HepG2 (cell line): ENCODE results near the gene PEX5L. TPM values are rescaled to one million over a fixed set of nuclear protein-coding genes. Genes with fewer than 3 reads are reported as not detected.

ENCODE experiments used
- ATAC-seq: fragments of 200-7000 bp; cut with Tn5 transposase; 3 replicates; pipeline ENCODE4 v1.9.1; 2020; ENCODE audit warnings: mild to moderate bottlenecking, moderate library complexity
- BruUV-seq: library from RNA; stranded (reverse); fragments of 400-500 nt; replicated peaks from 2 replicates; lab custom pipeline; 2021; lab: Mats Ljungman, UMichigan
- CTCF ChIA-PET: fragments of 300-600 bp; formaldehyde crosslinking; extraction: SDS; loops from one replicate; lab custom pipeline; 2021; ENCODE audit warnings: low total read pairs, inconsistent platforms, low intra/inter-chr PET ratio; lab: Yijun Ruan, JAX
- POLR2A ChIA-PET: fragments of 350-600 bp; sonication (Branson Sonifier 250); formaldehyde crosslinking; loops from one replicate; lab custom pipeline; 2020; ENCODE audit warnings: antibody characterized with exemption, inconsistent platforms; lab: Yijun Ruan, JAX
- DNase-seq: peaks from one replicate; pipeline ENCODE4 v3.0.0-alpha.2; 2015; ENCODE audit warnings: low spot score
- FAIRE-seq: peaks from 3 replicates; lab custom pipeline; 2011; peaks lifted over from hg19 to GRCh38; lab: Jason Lieb, UNC
- H2AFZ ChIP-seq: one replicate; pipeline ENCODE4 v1.6.1; 2011; ENCODE audit warnings: low read length, inconsistent platforms
- H3K27ac ChIP-seq: fragments of 300-600 bp; 3 replicates; pipeline ENCODE4 v1.8.0; 2011; ENCODE audit warnings: mixed run types, mild to moderate bottlenecking, mixed read lengths, low read length, inconsistent platforms; ENCODE audit not compliant: insufficient read depth; ENCODE audit errors: extremely low read length
- H3K27me3 ChIP-seq, 2 experiments: fragments of 200-600 bp in 1 of 2; 2 replicates in 1 of 2; 3 replicates in 1 of 2; pipeline versions ENCODE4 v1.6.0 to v1.8.0; 2011; ENCODE audit warnings: low read length in 2 of 2, mild to moderate bottlenecking in 2 of 2, moderate library complexity in 2 of 2, inconsistent platforms in 1 of 2; ENCODE audit not compliant: insufficient read depth in 2 of 2, control insufficient read depth in 1 of 2
- H3K36me3 ChIP-seq, 2 experiments: fragments of 200-600 bp in 1 of 2; replicated peaks in 1 of 2; 2 replicates in 1 of 2; 3 replicates in 1 of 2; pipeline versions ENCODE4 v1.5.1 to v1.8.0; 2011; ENCODE audit warnings: low read length in 2 of 2, inconsistent platforms in 1 of 2; ENCODE audit not compliant: insufficient read depth in 2 of 2, control insufficient read depth in 1 of 2
- H3K4me1 ChIP-seq: 2 replicates; pipeline ENCODE4 v1.5.1; 2012; ENCODE audit warnings: low read length, inconsistent platforms; ENCODE audit not compliant: insufficient read depth
- H3K4me2 ChIP-seq: 2 replicates; pipeline ENCODE4 v1.6.0; 2011; ENCODE audit warnings: low read depth, low read length, inconsistent platforms
- H3K4me3 ChIP-seq, 3 experiments: fragments of 200-600 bp in 1 of 3; sonication (generic), shearing (Covaris generic) in 1 of 3; replicated peaks in 1 of 3; 2 replicates each; pipeline ENCODE4 v1.5.1; 2011 to 2016; ENCODE audit warnings: low read length in 3 of 3, inconsistent platforms in 2 of 3, low read depth in 2 of 3, mild to moderate bottlenecking in 2 of 3, control low read depth in 1 of 3, mixed read lengths in 1 of 3; ENCODE audit not compliant: insufficient read depth in 1 of 3
- H3K79me2 ChIP-seq: one replicate; pipeline ENCODE4 v1.6.1; 2011; ENCODE audit warnings: low read length, inconsistent platforms; ENCODE audit not compliant: insufficient read depth
- H3K9ac ChIP-seq: 2 replicates; pipeline ENCODE4 v1.6.0; 2011; ENCODE audit warnings: mild to moderate bottlenecking, low read depth, low read length, inconsistent platforms; ENCODE audit not compliant: insufficient read depth
- H3K9me3 ChIP-seq: 2 replicates; pipeline ENCODE4 v1.5.1; 2012; ENCODE audit warnings: mild to moderate bottlenecking, low read length
- H4K20me1 ChIP-seq: 2 replicates; pipeline ENCODE4 v1.6.0; 2011; ENCODE audit warnings: inconsistent platforms, mild to moderate bottlenecking, low read length, moderate library complexity; ENCODE audit not compliant: insufficient read depth
- CENPT ChIP-seq: sonication (generic); formaldehyde crosslinking; IDR thresholded peaks from 2 replicates; pipeline ENCODE4 v1.8.0; 2022; ENCODE audit warnings: low read depth, mild to moderate bottlenecking, moderate library complexity, missing genetic modification reagents
- GFI1 ChIP-seq: sonication (generic); formaldehyde crosslinking; IDR thresholded peaks from 2 replicates; pipeline ENCODE4 v1.5.0; 2020; ENCODE audit warnings: missing genetic modification reagents, mild to moderate bottlenecking, borderline replicate concordance
- GLI4 ChIP-seq: sonication (generic); formaldehyde crosslinking; IDR thresholded peaks from 2 replicates; pipeline ENCODE4 v1.5.1; 2020; ENCODE audit warnings: missing genetic modification reagents, mild to moderate bottlenecking, moderate library complexity, borderline replicate concordance
- HHEX ChIP-seq: IDR thresholded peaks from 2 replicates; pipeline ENCODE4 v1.6.1; 2016; ENCODE audit warnings: control low read depth
- LCORL ChIP-seq, 2 experiments: fragments of 450-650 bp in 1 of 2; sonication (generic) in 1 of 2; formaldehyde crosslinking in 1 of 2; IDR thresholded peaks; 2 replicates each; pipeline versions ENCODE4 v1.5.0 to v1.6.1; 2017 to 2020; ENCODE audit warnings: antibody characterized with exemption in 1 of 2, missing genetic modification reagents in 1 of 2
- NFE2 ChIP-seq: sonication (generic); formaldehyde crosslinking; IDR thresholded peaks from 2 replicates; pipeline ENCODE4 v1.4.0; 2020; ENCODE audit warnings: missing genetic modification reagents
- NFE2L2 ChIP-seq: fragments of 150-350 bp; IDR thresholded peaks from 2 replicates; pipeline ENCODE4 v1.6.1; 2014; ENCODE audit warnings: low read length
- SRY ChIP-seq: sonication (generic); formaldehyde crosslinking; IDR thresholded peaks from 2 replicates; pipeline ENCODE4 v1.8.0; 2022; ENCODE audit warnings: mild to moderate bottlenecking, missing genetic modification reagents
- THAP9 ChIP-seq: sonication (generic); formaldehyde crosslinking; IDR thresholded peaks from 2 replicates; pipeline ENCODE4; 2020; ENCODE audit warnings: missing genetic modification reagents, mild to moderate bottlenecking, borderline replicate concordance
- ZNF20 ChIP-seq: sonication (generic); formaldehyde crosslinking; IDR thresholded peaks from 2 replicates; pipeline ENCODE4 v1.4.0; 2020; ENCODE audit warnings: mild to moderate bottlenecking, moderate library complexity, missing genetic modification reagents
- ZNF383 ChIP-seq: sonication (generic); formaldehyde crosslinking; IDR thresholded peaks from 2 replicates; pipeline ENCODE4 v1.4.0; 2020; ENCODE audit warnings: missing genetic modification reagents, mild to moderate bottlenecking, borderline replicate concordance
- ZNF775 ChIP-seq: sonication (generic); formaldehyde crosslinking; IDR thresholded peaks from 2 replicates; pipeline ENCODE4 v1.4.0; 2020; ENCODE audit warnings: missing genetic modification reagents, mild to moderate bottlenecking, moderate library complexity, borderline replicate concordance
- ZSCAN20 ChIP-seq: sonication (generic); formaldehyde crosslinking; IDR thresholded peaks from 2 replicates; pipeline ENCODE4 v1.4.0; 2020; ENCODE audit warnings: missing genetic modification reagents, mild to moderate bottlenecking, borderline replicate concordance
- WGBS: methylation state at CpG from one replicate; pipeline ENCODE4 v1.1.6; 2017; ENCODE audit warnings: low lambda C conversion rate; 5-methylcytosine and 5-hydroxymethylcytosine counted together
- in situ Hi-C: cut with HindIII; loops from 2 replicates; pipeline ENCODE4 v1.10.0; 2017; ENCODE audit warnings: low pct_unique_long_range_greater_than_20kb; ENCODE audit not compliant: extremely low pct_ligation_motif_present
- intact Hi-C: fragments of 100-400 bp; cut with micrococcal nuclease; formaldehyde crosslinking; loops from one replicate; pipeline ENCODE4 v1.10.0; 2022; ENCODE audit not compliant: unreplicated experiment
- polyA plus RNA-seq, 8 experiments: library from polyadenylated mRNA; depleted of rRNA in 3 of 8; stranded (reverse) in 7 of 8; unstranded in 1 of 8; fragments of >200 nt; fragmentation: Illumina TruSeq in 4 of 8; extraction: Trizol in 4 of 8; gene quantifications; 2 replicates each; pipeline versions ENCODE4 v1.2.1 to v1.2.3, GENCODE V29; 2011 to 2016; ENCODE audit warnings: low read depth in 4 of 8, missing spikeins in 1 of 8, mixed read lengths in 1 of 8; ENCODE audit not compliant: insufficient read depth in 1 of 8
- total RNA-seq, 5 experiments: library from RNA; depleted of rRNA; stranded (reverse); fragments of >200 nt; fragmentation: Illumina TruSeq; extraction: Trizol; gene quantifications; 2 replicates each; pipeline ENCODE4 v1.2.3, GENCODE V29; 2016; ENCODE audit warnings: low read depth in 1 of 5

Gene PEX5L
- total and polyA plus RNA-seq, 2 of the 13 experiments (the other 11 are each of a cell fraction or from before 2014, with no cell fraction given) = not detected

DNA sequence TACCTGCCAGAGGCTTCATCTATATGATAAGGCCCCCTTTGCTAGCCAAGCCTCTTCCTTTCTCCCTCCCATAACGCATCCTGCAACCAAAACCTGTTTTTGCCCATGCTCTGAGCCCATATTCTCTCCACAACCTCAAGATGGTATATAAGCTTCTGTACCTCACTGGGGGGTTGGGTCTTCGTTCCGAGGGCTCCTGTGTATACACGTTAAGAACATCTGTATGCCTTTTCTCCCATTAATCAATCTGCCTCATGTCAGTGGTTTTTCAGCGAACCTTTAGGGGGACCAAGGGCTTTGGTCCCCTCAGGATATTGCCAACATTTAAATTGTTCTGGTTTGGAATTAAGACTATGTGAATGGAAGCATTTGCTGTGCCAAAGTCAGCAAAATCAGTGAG is 168.0 kb downstream of the PEX5L start:
- H3K9ac ChIP-seq = no peak overlapping the region
- intact Hi-C loops = no loop called here
- H3K36me3 ChIP-seq = no peaks in the 10 kb centered on the region
- BruUV-seq = no TSS peak
- H3K4me3 ChIP-seq = no peak overlapping the region
- DNase-seq (no peak), FAIRE-seq (no peak), ATAC-seq (no peak)
- in situ Hi-C loops = no loop called here
- no peak overlapping the region for H2AFZ ChIP-seq
- peaks cover 0 to 3% of the 10 kb centered on the region in 2 experiments; a peak in 1 of 5 replicates for H3K27me3 ChIP-seq
- no peaks in the 10 kb centered on the region for H4K20me1 ChIP-seq
- no peaks in the 10 kb centered on the region for H3K4me1 ChIP-seq
- H3K9me3 ChIP-seq = no peaks in the 10 kb centered on the region
- H3K27ac ChIP-seq = no peak overlapping the region
- WGBS = 1% methylated on average over 5 of the region's 5 CpGs
- no peak overlapping the region for H3K4me2 ChIP-seq
- CTCF ChIA-PET = no interaction called here
- POLR2A ChIA-PET = no interaction called here
- TF ChIP-seq ZNF383 (CRISPR knock-in tag) (no peak), ZNF775 (no peak), GFI1 (no peak), GLI4 (CRISPR knock-in tag) (no peak), THAP9 (CRISPR knock-in tag) (no peak), NFE2 (CRISPR knock-in tag) (no peak), HHEX (CRISPR knock-in tag) (no peak), SRY (CRISPR knock-in tag) (no peak), NFE2L2 (no peak), ZNF20 (CRISPR knock-in tag) (no peak), LCORL (IDR thresholded peaks at IDR 0.05) (no peak), LCORL (CRISPR knock-in tag; IDR thresholded peaks at IDR 0.05) (no peak), ZSCAN20 (no peak), CENPT (CRISPR knock-in tag) (no peak)
- H3K79me2 ChIP-seq = no peaks in the 10 kb centered on the region
